ENCODE data around the gene FGF18. TPM values are rescaled to one million over a fixed set of nuclear protein-coding genes. Genes with fewer than 3 reads are reported as not detected.

FGF18 gene
- total and polyA plus RNA-seq, 4 donors = 0.08 TPM; not detected in 3

- no peak overlapping the region for H3K27ac ChIP-seq (ENCODE audit: low read depth in 1 of 2, low read length in 2 of 2)
- TF ChIP-seq FOXA2 (IDR thresholded peaks at IDR 0.05) (no peak), RAD21 (IDR thresholded peaks at IDR 0.05) (no peak), TAF1 (conservative IDR thresholded peaks at IDR 0.05) (no peak), FOXA1 (IDR thresholded peaks at IDR 0.05) (no peak), RXRA (IDR thresholded peaks at IDR 0.05) (no peak), ZBTB33 (IDR thresholded peaks at IDR 0.05) (no peak), GABPA (IDR thresholded peaks at IDR 0.05 in 1 of 2, conservative IDR thresholded peaks at IDR 0.05 in 1 of 2) (no peak), HNF4A (conservative IDR thresholded peaks at IDR 0.05) (no peak), SP1 (IDR thresholded peaks at IDR 0.05) (no peak), EGR1 (IDR thresholded peaks at IDR 0.05; ENCODE audit: low read depth in 2 of 2) (no peak), HNF4G (IDR thresholded peaks at IDR 0.05) (no peak), JUND (IDR thresholded peaks at IDR 0.05) (no peak)
- TF ChIP-seq, protein P1, sequence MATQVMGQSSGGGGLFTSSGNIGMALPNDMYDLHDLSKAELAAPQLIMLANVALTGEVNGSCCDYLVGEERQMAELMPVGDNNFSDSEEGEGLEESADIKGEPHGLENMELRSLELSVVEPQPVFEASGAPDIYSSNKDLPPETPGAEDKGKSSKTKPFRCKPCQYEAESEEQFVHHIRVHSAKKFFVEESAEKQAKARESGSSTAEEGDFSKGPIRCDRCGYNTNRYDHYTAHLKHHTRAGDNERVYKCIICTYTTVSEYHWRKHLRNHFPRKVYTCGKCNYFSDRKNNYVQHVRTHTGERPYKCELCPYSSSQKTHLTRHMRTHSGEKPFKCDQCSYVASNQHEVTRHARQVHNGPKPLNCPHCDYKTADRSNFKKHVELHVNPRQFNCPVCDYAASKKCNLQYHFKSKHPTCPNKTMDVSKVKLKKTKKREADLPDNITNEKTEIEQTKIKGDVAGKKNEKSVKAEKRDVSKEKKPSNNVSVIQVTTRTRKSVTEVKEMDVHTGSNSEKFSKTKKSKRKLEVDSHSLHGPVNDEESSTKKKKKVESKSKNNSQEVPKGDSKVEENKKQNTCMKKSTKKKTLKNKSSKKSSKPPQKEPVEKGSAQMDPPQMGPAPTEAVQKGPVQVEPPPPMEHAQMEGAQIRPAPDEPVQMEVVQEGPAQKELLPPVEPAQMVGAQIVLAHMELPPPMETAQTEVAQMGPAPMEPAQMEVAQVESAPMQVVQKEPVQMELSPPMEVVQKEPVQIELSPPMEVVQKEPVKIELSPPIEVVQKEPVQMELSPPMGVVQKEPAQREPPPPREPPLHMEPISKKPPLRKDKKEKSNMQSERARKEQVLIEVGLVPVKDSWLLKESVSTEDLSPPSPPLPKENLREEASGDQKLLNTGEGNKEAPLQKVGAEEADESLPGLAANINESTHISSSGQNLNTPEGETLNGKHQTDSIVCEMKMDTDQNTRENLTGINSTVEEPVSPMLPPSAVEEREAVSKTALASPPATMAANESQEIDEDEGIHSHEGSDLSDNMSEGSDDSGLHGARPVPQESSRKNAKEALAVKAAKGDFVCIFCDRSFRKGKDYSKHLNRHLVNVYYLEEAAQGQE (IDR thresholded peaks at IDR 0.05) = no peak
- TF ChIP-seq, protein P2, sequence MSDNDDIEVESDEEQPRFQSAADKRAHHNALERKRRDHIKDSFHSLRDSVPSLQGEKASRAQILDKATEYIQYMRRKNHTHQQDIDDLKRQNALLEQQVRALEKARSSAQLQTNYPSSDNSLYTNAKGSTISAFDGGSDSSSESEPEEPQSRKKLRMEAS (IDR thresholded peaks at IDR 0.05) = no peak
- no peak for DNase-seq (ENCODE audit: low spot score)
- no peaks in the 10 kb centered on the region for H3K4me1 ChIP-seq (ENCODE audit: control insufficient read depth in 4 of 4, insufficient read depth in 4 of 4, low read length in 3 of 4)
- no peaks in the 10 kb centered on the region for H3K27me3 ChIP-seq (ENCODE audit: control insufficient read depth in 4 of 4, insufficient read depth in 4 of 4, low read length in 3 of 4)
- H3K4me3 ChIP-seq (ENCODE audit: low read depth in 1 of 3, low read length in 3 of 3) = no peak overlapping the region
- WGBS = 61% methylated on average over 2 of the region's 2 CpGs
- no peaks in the 10 kb centered on the region for H3K9me3 ChIP-seq (ENCODE audit: control insufficient read depth in 4 of 4, low read length in 3 of 4)
- H3K9ac ChIP-seq (ENCODE audit: low read depth in 1 of 2, low read length in 2 of 2) = no peak overlapping the region
- no peaks in the 10 kb centered on the region for H3K36me3 ChIP-seq (ENCODE audit: control insufficient read depth in 4 of 4, insufficient read depth in 3 of 4, low read depth in 1 of 4, low read length in 3 of 4)
These were observed 57.7 kb downstream of the FGF18 start for GRCh38 chr5:171477101-171477500.

GRCh38 chr5:171477666-171478065 lies 58.2 kb downstream of the FGF18 start:
- Histone ChIP-seq H3K36me3 (ENCODE audit: control insufficient read depth in 4 of 4, insufficient read depth in 3 of 4, low read depth in 1 of 4, low read length in 3 of 4) (no peaks in the 10 kb centered on the region), H3K4me3 (ENCODE audit: low read depth in 1 of 3, low read length in 3 of 3) (no peak overlapping the region), H3K27ac (ENCODE audit: low read depth in 1 of 2, low read length in 2 of 2) (no peak overlapping the region), H3K9me3 (ENCODE audit: control insufficient read depth in 4 of 4, low read length in 3 of 4) (no peaks in the 10 kb centered on the region), H3K4me1 (ENCODE audit: control insufficient read depth in 4 of 4, insufficient read depth in 4 of 4, low read length in 3 of 4) (no peaks in the 10 kb centered on the region), H3K9ac (ENCODE audit: low read depth in 1 of 2, low read length in 2 of 2) (no peak overlapping the region), H3K27me3 (ENCODE audit: control insufficient read depth in 4 of 4, insufficient read depth in 4 of 4, low read length in 3 of 4) (no peaks in the 10 kb centered on the region)
- 76% methylated on average over 3 of the region's 3 CpGs for WGBS
- no peak for TF ChIP-seq GABPA (IDR thresholded peaks at IDR 0.05 in 1 of 2, conservative IDR thresholded peaks at IDR 0.05 in 1 of 2)
- TF ChIP-seq, protein P2 (IDR thresholded peaks at IDR 0.05) = no peak
- no peak for TF ChIP-seq EGR1 (IDR thresholded peaks at IDR 0.05; ENCODE audit: low read depth in 2 of 2)
- TF ChIP-seq ATF3 (IDR thresholded peaks at IDR 0.05) = no peak
- no peak for TF ChIP-seq RXRA (IDR thresholded peaks at IDR 0.05)
- TF ChIP-seq ZBTB33 (IDR thresholded peaks at IDR 0.05) = no peak
- TF ChIP-seq, protein P1 (IDR thresholded peaks at IDR 0.05) = no peak
- no peak for TF ChIP-seq HNF4A (conservative IDR thresholded peaks at IDR 0.05)
- TF ChIP-seq TAF1 (conservative IDR thresholded peaks at IDR 0.05) = no peak
- no peak for TF ChIP-seq JUND (IDR thresholded peaks at IDR 0.05)
- no peak for TF ChIP-seq RAD21 (IDR thresholded peaks at IDR 0.05)
- no peak for TF ChIP-seq HNF4G (IDR thresholded peaks at IDR 0.05)
- TF ChIP-seq FOXA2 (IDR thresholded peaks at IDR 0.05) = no peak
- DNase-seq (ENCODE audit: low spot score) = no peak
